ENCODE data around the gene FAM149B1.

GRCh38 chr10:73281097-73281496 lies 113.2 kb downstream of the FAM149B1 start:
- no peak for TF ChIP-seq POLR2A (IDR thresholded peaks at IDR 0.05)
- TF ChIP-seq CTCF (IDR thresholded peaks at IDR 0.05): no peak

Measured in uterus (tissue), 2 donors.